ENCODE results near the gene NECAB3.

DNA sequence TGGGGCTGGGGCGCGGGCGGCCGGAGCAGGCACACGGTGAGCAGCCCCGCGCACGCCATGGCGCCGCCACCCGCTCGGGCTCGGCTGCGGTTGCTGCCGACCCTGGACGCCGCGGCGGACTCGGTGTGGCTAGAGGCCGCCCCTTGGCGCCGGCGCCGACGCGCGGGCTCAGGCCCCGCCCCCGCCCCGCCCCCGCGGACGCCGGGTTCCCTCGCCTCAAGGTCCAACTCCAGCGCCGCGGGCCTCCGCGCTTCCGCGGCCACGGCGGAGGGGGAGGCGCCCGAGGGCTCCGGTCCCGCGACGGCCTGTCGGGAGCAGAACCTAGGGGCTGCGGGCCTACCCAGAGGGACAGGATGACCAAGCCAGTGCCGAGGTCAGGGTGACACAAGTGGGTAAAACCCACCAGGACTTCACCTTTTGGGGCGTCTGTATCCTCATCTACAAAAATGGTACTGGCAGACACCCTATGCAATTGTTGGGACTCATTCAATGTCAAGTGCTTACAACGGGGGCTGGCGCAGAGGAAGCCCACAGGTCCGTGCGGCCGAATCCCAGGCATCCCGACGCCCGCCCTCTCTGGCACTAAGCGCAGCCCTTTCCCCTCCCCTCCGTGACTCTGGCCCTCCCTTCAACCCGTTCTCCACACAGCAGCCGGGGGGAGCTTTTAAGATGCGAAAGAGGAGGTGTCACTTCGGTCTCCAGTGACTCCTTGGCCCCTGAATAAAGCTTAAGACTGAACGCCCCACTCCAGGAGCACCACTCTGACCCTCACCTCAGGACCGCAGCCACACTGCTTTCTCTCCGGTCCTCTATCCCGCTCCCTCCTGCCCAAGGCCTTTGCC is at the start of gene NECAB3:
- TF ChIP-seq, protein P1, sequence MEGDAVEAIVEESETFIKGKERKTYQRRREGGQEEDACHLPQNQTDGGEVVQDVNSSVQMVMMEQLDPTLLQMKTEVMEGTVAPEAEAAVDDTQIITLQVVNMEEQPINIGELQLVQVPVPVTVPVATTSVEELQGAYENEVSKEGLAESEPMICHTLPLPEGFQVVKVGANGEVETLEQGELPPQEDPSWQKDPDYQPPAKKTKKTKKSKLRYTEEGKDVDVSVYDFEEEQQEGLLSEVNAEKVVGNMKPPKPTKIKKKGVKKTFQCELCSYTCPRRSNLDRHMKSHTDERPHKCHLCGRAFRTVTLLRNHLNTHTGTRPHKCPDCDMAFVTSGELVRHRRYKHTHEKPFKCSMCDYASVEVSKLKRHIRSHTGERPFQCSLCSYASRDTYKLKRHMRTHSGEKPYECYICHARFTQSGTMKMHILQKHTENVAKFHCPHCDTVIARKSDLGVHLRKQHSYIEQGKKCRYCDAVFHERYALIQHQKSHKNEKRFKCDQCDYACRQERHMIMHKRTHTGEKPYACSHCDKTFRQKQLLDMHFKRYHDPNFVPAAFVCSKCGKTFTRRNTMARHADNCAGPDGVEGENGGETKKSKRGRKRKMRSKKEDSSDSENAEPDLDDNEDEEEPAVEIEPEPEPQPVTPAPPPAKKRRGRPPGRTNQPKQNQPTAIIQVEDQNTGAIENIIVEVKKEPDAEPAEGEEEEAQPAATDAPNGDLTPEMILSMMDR (IDR thresholded peaks at IDR 0.05), result no peak
- TF ChIP-seq POLR2A (IDR thresholded peaks at IDR 0.05), result peak in 2 of 4 donors; percentile 44 to 47

All from esophagus squamous epithelium (tissue), 4 donors.